Islet of Langerhans (tissue), 1 donor: ENCODE results near the gene KIAA0040.
"Not testable (repeated sequence)": the region's sequence is repeated elsewhere in the genome, so short reads cannot be mapped to it uniquely, and the experiment has no call there.

Experiments
- FAIRE-seq: peaks from one replicate; lab custom pipeline; 2011; peaks lifted over from hg19 to GRCh38; lab: Jason Lieb, UNC

The KIAA0040 gene

DNA sequence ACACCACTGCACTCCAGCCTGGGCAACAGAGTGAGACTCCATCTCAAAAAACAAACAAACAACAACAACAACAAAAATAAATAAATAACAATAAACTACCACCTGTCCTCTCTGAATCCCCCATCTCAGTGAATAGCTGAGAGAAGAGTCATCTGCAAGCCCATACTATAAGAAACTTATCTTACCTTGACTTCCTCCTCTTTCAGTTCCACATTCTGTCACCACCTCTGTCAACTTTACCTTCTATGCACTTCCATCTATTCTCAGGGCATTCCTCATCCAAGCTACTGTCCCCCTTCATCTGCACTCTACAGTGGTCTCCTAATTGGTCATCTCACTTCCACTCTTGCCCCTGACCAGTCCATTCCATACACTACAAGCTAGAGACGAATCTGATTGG, 58.1 kb downstream of the KIAA0040 start:
- no peak for FAIRE-seq

DNA sequence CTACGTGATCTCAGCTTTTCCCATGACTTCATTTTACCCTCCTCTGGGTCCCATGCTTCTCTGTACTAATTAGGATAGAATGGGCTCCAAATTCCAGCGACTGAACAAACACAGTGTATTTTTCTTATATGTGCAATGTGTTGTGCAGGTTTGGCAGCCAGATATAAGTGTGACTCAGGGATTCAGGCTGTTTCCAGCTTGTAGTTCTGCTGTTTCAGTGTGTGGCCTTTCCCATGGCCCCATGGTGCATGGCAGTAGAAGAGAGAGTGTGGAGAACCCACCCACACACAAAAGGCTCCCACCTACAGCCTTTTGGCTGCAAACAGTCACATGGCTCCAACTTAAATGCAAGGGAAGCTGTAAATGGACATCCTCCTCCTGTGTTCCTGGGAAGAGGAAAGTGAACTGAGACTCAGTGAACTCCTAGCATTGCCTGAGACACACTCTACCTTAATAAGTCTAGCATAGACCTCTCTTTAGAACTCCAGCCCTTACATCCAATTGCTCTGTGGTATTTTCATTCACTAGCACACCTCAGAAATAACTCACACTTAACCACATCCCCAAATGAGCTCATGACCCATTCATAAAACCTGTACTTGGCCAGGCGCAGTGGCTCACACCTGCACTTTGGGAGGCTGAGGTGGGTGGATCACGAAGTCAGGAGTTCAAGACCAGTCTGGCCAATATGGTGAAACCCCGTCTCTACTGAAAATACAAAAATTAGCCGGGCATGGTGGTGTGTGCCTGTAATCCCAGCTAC, 58.7 kb downstream of the KIAA0040 start:
- FAIRE-seq: no peak

GRCh38 chr1:175132436-175132835, 60.1 kb downstream of the KIAA0040 start:
- no peak for FAIRE-seq

- FAIRE-seq: no peak
Observed at GRCh38 chr1:175131095-175131494, 61.5 kb downstream of the KIAA0040 start.

GRCh38 chr1:175130649-175131045, 61.9 kb downstream of the KIAA0040 start:
- FAIRE-seq: no peak

DNA sequence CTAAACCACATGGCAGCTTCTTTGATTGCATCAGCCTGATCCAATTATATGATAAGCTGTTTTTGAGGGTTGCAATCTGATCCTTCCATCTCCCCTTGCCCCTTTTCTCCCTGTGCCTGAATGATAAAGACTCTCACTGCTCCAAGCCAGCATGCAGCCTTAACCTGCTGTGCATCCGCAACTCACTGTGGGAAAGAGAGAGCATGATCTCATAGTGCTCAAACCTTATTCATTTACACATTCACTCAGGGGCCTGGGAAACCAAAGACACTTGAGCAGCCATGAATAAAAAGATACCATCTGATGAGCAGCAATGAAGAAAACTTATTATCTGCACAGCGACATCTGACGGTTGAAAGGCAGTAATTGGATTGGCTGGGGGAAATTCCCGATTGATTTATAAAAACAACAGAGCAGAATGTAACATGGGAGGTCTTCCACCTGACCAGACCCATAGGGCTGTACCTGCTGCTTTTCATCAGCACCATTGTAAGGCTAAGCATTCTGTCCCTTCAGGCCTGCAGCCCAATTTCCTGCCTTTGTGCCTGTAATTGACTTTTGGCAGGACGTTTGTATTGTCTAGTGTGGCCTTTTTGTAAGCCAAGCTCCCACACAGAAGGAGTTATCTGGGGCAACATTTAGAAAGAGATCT, 62.5 kb downstream of the KIAA0040 start:
- FAIRE-seq: no peak

- FAIRE-seq: no peak
Observed at GRCh38 chr1:175129644-175129996, 63.0 kb downstream of the KIAA0040 start.

GRCh38 chr1:175129182-175129581, 63.4 kb downstream of the KIAA0040 start:
- FAIRE-seq: no peak

DNA sequence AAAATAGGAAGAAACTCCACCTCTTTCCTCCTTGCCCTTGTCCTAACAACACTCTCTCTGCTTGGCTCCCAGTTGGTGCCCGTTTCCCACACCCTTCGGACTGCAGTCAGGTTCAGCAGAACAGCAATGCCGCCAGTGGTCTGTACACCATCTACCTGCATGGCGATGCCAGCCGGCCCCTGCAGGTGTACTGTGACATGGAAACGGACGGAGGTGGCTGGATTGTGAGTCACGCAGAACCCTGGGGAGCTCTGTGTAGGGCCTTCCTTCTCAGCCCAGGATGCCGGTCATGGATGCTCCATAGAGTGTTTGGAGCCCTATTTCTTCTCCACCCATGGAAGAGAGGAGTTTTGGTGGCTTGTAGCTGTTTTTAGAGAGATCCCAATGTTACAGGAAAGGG, 64.1 kb downstream of the KIAA0040 start:
- FAIRE-seq: no peak

DNA sequence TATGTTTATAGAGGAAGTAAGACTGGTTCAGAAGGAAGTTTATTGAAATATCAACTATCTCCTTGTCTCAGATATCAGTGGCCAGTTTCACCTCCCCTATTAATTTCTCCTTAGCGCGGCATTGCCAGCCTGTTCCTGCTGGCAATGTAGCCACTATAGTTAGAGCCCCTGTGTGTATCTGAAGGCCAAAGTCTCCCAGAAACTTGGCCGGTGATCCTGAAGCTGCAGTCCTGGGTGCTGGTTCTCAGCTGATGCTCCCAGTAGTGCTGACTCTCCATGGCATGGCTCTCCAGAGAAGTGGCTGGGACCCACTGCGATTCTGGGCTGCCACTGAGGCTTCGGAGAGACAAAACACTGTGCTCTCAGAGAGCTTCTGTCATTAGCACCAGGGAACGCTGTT, 65.0 kb downstream of the KIAA0040 start:
- no peak for FAIRE-seq

- no peak for FAIRE-seq
Observed at GRCh38 chr1:175126347-175126746, 66.2 kb downstream of the KIAA0040 start.

DNA sequence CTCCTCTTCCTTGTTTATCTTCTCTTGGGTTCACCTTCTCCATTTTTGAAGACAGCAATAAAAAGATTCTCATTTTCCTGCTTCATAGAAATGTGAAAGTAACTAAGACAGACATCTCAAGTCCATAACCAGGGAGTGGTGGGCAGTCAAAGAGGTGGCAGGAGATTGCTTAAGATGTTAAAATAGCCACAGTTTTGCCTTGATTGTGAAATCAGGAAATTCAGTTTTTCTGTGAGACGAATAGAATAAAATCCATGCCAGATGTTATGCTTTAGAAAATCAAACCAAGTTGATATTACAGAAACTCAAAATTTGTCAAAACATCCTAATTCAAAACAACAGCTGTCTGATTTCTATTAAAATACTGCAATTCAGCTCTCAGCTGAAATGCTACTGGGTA, 67.7 kb downstream of the KIAA0040 start:
- FAIRE-seq: no peak

- no peak for FAIRE-seq
Observed at GRCh38 chr1:175120511-175120910, 72.1 kb downstream of the KIAA0040 start.

- FAIRE-seq: no peak
Observed at GRCh38 chr1:175118375-175119367, 73.9 kb downstream of the KIAA0040 start.

DNA sequence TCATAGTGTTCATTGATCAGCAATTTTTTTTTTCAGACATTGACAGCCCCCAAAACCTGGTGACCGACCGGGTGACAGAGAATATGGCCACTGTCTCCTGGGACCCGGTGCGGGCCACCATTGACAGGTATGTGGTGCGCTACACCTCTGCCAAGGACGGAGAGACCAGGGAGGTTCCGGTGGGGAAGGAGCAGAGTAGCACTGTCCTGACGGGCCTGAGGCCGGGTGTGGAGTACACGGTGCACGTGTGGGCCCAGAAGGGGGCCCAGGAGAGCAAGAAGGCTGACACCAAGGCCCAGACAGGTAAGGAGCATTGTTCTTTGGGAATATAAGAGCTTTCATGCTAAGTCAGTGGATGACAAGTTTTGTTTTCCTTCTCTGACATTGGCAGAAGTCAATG, 75.7 kb downstream of the KIAA0040 start:
- no peak for FAIRE-seq

DNA sequence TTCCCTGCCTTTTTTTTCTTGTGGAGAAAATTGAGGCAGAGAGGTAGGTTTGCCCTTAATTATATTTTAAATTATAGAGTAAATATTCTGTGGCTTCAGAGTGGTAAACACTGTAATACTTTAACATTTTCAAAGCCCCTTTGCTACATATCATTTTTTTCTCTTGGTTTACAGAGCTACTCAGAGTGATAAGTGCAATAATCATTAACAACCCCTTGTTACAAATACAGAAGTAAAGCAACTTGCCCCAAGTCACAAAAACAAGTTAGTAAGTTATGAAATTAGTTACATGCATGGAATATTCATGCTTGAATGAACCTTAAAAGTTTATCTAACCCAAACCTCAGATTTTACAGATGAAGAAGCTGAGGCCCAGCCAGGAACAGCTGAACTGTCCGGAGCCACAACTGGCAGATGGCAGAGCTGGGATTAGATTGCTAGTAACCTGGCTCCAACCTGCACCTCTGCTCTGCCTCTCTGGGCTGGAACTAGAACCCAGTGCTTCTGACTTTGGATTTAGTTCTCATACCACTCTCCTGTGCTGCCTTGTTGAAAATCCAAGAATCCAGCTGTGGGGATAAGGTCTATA, 76.3 kb downstream of the KIAA0040 start:
- FAIRE-seq: no peak

- FAIRE-seq: no peak
Observed at GRCh38 chr1:175114996-175115395, 77.6 kb downstream of the KIAA0040 start.

GRCh38 chr1:175108331-175108820, 84.2 kb downstream of the KIAA0040 start:
- not testable (repeated sequence) for FAIRE-seq
